SHP77 (cell line): ENCODE data around the gene KIF26A.

ENCODE experiments used
- DNase-seq, 2 experiments: peaks; one replicate each; lab custom pipeline; 2025; lab: John Stamatoyannopoulos, UW

The KIF26A gene

DNA sequence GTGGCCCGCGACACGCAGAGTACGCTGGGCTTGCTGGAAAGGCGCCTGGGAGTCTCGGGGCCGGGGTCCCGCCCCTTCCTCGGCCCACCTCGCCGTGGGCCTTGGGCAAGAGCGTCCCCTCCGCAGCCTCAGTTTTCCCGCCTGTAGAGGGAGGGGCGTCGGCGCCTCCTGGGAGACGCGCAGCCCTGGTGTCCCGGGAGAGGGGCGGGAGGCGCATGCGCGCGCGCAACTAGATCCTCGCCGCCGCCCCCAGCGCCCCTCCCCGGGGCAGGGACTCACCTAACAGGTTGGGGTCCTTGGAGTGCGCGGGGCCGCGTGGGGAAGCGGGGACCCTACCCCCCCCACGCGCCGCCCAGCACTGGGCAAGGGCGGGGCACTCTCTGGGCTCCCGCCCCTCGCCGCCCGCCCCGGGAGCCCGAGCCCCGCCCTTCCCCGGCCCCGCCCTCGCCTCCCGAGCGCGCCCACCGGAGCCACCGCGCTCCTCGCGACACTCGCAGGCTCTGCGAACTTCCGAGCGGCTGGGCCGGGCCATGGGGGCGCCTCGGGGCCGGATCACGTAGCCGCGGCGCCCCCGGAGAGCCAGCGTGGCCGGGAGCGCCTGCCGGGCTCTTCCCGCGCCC is at the start of gene KIF26A:
Gene KIF26A (plus strand): TSS at position 490 of the 620 bp plus-strand sequence. CDS start 136 bp downstream, outside the sequence.
- peak; percentile 55 to 65 for DNase-seq

DNA sequence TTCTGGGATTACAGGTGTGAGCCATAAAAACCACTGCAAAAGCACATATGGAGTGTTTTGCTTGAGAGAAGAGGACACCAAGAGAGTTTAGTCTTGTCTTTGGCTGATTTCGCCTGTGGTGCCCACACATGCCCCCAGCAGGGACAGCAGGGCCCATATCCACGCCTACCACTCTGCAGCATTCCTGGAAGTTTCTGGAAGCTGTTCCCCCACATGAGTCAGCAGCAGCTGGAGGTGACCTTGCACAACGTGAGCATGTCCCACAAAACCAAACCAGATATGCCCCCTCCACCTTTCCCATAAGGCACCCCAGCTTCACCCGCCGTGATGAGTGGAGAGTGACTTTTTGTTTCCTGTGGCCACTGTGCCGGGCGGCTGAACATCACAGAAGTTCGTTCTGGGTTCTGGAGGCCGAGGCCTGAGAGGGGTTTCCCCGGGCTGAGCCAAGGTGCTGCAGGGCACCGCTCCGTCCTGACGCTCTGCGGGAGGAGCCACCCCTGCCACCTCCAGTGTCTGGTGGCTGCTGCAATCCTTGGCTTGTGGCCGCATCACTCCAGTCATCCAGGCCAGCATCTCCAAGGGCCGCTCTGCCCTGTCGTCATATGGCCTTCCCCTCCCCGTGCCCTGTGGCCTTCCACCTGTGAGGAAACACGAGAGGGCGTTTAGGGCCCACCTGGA is 48.2 kb upstream of the KIF26A start:
- no peak for DNase-seq

DNA sequence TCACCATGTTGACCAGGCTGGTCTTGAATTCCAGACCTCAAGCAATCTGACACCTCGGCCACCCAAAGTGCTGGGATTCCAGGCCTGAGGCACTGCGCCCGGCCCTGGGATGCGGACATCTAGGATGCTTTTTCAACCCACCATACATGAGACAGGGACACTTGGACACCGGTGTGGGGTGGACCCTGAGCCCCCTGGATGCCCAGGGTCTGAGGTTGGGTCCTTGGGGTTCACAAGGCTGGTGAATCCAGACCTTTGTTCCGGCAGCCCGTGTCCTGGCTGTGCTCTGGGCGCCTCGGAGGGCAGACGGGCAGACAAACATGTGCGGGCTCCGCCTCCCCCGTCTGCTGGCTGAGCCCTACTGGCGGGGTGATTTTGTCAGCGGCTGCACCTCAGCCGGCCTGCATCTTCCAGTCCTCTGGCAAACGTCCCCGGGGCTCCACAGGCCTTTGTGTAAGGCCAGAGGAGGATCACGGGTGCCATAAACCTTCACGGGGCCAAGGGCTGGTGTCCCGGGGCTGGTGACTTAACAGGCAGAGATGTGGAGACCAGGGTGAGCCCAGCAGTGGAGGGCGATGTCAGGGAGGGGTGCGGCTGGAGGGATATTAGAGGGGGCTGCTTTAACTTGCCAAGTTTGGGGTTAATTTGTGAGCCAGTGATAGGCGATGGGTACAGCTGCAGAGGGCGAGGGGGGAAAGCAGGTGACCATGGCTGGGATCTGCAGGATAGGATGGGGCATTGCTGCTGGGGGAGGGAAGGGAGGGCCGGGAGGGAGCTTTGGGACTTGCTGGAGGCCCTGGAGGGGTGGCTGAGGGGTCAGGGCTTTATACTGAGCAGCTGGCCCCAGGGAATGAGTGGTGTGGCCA is 47.1 kb upstream of the KIF26A start:
- no peak for DNase-seq

DNA sequence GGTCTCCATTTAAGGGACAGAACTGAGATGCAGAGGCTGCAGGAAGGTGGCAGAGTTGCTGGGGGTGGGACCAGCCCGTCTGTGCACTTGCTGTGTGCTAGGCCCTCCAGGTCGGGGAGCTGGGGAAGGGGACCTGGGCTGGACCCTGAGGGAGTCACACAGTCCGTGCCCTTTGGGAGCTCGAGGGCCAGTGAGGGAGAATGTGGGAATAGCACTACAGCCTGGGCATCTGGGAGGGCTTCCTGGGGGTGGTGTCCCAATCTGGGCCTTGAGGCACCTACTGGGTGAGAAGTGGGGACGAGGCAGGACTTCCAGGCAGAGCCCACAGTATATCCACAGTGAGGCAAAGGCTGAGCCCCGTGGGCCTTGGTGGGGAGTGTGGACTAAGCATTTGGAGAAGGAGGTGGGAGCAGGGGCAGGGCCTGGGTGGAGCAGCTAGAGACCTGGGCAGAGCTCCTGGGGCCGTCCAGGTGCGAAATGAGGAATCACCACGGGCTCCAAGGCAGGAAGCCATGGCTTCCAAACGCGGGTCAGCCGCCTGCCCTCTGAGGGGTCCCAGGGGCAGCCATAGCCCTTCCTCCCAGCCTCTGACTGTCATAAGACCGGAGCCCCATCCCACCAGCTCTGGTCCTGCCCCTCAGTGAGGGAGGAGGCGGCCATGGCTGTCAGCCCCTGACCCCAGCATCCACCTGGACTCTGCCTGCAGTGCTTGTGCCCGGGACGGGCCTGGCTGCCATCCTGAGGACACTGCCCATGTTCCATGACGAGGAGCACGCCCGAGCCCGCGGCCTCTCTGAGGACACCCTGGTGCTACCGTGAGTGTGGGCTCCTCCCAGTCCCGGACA is 46.2 kb upstream of the KIF26A start:
- DNase-seq: no peak

DNA sequence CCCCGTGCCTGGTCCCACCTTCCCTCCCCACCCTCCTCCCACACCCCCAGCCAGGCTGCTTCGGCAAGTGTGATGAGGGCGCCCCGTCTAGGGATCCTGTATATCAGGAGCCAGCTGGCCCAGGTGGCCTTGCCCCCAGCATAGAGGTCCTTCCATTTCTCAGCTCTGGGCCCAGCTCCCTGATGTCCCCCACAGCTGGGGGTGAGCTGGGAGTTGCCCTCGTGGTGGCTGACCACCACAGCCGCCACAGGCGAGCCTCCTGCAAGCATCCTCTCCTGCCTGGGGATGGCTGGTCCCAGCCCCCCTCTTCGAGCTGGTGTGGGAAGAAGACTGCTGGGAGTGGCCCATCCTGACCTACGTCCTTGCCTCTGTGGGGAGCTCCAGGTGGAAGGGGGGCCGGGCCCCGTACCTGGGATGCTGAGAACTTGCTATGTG is 45.4 kb upstream of the KIF26A start:
- DNase-seq: no peak

DNA sequence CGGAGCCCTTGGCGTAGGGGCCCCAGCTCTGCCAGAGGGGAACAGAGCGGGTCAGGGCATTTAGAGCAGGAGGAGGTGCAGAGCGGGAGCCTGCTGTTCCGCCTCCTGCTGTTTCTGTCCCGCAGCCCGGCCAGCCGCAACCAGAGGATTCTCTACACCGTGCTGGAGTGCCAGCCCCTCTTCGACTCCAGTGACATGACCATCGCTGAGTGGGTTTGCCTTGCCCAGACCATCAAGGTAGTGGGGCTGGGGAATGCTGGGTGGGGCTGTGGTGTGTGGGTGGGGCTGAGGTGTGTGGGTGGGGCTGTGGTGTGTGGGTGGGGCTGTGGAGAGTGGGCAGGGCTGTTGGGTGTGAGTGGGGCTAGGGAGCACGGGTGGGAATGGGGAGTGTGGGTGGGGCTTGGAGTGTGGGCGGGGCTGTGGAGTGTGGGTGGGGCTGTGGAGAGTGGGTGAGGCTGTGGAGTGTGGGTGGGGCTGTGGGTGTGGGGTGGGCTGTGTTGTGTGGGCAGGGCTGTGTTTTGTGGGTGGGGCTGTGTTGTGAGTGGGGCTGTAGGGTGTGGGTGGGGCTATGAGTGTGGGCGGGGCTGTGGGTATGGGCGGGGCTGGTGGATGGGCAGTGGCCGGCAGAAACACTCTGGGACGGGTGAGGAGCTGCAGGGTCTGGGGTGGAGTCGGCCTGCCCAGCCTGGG is 44.9 kb upstream of the KIF26A start:
- no peak for DNase-seq

DNA sequence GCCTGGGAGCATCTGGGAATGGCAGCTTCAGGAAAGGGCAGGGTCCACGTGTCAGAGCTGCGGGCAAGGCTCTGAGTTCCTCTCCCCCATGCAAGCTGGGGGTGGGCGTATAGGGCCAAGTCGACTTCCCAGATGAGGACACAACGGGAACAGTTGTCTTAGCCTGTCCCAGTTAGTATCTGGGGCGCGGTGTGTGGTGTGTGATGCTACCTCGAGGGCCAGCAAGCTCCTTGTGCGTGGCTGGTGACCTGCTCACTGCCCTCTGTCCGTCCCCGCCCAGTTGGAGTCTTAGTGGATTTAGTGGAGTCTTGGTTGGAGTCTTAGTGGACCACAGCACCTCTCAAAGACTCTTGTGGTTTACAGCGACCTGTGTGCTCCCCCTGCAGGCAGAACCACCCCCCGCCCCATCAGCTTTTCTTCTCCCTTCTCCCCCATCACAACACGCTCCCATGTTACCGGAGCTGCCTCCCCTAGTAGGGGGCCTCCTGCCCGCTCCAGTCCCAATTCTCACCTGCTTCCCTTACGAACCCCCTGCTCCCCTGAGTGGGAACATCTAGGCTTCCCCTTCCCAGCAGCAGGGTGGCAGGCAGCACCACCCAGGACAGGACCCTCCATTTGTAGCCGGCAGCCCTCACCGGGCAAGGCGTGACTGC is 44.2 kb upstream of the KIF26A start:
- DNase-seq: no peak

DNA sequence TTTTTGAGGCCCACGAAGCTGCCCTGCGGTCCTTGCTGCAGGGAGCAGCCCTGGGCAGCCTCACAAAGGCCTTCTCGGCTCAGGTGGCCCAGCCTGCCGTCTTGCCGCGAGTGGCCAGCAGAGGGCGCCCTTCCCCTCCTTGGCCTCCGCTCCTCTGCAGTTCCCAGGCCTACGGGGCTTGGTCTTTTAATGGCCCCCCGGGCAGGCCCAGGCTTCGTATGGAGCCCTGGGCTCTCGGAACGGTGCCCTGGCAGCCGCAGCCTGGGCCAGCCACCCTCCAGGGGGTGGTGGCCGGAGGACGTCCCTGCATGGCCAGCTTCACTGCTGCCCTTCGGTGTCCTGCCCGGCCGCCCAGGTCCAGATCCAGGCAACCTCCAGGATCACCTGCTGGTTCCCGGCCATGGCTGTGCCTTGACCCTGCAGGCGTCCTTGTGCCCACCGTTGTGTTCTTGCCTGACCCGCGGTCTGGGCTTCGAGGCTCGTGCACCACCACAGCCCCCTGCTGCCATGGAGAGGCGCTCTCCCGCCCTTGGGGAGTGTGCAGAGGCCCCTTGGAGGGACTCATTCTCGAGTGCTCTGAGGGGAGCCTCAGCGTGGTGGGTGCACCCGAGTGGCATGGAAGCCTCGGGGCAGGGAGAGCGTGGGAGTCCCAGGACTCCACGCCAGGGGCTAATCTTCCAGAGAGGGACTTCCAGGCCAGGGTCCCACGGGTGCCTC is 43.5 kb upstream of the KIF26A start:
- DNase-seq: peak in 1 of 2 experiments; percentile 21

DNA sequence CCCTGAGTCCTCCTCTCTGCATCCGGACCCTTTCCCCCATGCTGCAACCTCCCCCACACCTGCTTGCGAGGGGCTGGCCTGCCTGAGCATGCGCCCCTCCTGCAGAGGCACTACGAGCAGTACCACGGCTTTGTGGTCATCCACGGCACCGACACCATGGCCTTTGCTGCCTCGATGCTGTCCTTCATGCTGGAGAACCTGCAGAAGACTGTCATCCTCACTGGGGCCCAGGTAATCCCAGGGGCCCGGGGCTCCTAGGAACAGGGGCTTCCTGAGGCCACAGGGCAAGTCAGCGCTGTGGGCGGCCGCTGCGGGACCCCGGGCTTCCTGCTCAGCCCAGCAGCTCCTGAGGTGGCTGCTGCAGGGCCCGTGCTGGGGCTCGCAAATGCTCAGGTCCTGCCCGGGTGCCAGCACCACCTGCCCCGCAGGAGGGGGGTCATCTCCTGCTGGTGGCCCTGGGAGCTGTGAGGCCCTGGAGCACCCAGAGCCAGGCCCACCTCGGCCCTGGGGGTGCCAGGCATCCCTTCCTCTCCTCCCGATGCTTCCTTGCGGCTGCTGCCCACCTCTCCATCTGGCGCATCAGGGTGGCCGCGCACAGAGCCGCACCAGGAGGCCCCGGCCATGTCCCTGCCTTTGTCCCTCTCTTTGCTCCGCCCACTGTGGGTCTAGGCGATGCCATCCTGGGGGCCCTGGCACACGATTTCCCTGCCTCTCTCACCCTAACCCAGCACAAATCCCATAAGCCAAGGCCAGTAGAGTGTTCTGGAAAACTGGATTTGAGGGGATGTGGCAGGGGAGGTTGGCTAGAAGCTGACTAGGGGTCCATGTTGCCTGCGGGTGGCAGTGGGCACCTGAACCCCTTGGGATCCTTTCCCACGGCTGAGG is 42.7 kb upstream of the KIF26A start:
- DNase-seq: no peak

DNA sequence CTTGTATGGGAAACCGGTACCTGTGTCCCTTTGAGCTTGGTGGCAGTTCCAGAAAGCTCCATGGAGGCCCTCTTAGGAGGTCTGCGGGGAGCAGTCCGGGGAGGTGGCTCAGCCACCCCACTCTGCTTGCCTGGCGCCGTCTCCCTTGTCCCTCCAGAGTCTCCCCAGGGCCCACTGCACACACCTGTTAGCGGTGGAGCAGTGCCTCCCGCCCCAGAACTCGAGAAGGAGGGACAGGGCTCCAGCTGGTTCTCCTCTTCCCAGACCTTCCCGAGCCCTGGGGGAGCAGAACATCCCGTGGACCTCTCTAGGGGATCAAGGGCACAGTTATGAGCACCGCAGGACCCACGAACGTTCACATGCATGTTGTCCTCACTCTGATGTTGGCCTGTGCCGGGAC is 42.1 kb upstream of the KIF26A start:
- DNase-seq: no peak

DNA sequence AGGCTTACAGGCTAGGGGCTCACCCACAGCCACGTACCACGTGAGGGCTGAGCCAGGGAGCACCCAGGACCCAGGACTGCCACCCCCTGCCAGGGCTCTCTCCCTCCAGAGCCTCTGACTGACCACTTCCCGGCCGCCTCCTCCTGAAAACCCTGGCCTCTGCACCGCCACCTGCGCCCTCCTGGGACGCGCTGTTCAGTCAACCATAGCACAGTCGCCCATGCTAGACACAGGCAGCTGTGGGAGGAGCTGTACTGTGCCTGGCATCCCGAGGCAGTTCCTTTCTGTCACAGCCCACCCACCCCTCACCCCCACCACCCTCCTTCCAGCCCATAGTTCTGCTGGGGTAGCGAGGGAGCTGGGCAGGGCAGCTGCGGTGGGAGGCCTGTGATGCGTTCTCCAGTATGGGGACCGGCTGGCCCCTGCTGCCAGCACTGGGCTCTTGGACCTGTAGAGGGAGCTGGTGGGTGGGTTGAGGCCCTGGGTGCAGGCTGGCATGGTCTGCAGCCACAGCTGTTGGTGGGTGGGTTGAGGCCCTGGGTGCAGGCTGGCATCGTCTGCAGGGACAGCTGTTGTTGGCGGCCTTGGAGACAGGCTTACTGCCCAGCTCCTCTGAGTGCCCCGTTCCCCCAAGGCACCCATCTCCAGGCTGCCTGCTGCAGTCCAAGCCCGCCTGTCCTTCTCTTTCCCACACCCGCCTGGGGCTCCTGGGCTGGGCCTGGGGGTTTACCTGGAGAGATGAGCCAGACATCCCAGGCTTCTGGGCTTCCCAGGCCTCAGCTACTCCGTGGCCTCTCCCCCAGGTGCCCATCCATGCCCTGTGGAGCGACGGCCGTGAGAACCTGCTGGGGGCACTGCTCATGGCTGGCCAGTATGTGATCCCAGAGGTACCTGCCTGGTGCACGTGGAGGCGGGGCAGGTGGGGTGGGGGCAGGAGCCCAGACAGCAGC is 41.4 kb upstream of the KIF26A start:
- DNase-seq: peak in 1 of 2 experiments; percentile 20

DNA sequence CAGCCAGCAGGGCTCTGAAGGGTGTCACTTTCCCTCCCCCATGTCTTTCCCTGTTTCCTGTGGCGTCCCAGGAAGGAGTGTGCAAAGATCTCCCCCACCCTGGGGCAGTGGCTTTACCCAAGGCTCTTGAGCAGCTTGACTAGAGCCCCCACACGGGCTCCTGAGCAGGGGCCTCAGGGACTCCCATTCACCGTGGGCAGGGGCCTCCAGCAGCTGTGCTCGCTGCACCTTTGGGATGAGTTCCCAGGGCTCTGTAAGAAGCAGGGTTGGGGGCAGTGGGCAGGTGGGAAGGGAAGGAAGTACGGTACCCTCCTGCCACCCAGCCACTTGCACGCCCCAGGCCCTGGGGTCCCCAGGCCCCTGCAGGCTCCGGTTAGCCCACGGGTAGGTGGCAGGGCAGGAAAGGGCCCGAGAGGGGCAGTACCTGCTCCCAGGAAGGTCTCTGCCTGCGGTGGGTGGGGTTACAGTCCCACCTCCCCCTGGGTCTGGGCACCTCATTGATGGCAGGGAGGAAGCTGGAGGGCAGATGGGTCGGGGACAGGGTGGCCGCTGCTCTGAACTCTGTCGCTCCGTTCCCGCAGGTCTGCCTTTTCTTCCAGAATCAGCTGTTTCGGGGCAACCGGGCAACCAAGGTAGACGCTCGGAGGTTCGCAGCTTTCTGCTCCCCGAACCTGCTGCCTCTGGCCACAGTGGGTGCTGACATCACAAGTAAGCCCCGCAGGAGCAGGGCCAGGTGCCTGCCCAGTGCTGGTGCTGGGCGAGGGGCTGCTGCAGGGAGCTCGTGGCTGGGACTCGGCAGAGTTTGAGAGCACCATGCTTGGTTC is 39.9 kb upstream of the KIF26A start:
- DNase-seq: no peak

DNA sequence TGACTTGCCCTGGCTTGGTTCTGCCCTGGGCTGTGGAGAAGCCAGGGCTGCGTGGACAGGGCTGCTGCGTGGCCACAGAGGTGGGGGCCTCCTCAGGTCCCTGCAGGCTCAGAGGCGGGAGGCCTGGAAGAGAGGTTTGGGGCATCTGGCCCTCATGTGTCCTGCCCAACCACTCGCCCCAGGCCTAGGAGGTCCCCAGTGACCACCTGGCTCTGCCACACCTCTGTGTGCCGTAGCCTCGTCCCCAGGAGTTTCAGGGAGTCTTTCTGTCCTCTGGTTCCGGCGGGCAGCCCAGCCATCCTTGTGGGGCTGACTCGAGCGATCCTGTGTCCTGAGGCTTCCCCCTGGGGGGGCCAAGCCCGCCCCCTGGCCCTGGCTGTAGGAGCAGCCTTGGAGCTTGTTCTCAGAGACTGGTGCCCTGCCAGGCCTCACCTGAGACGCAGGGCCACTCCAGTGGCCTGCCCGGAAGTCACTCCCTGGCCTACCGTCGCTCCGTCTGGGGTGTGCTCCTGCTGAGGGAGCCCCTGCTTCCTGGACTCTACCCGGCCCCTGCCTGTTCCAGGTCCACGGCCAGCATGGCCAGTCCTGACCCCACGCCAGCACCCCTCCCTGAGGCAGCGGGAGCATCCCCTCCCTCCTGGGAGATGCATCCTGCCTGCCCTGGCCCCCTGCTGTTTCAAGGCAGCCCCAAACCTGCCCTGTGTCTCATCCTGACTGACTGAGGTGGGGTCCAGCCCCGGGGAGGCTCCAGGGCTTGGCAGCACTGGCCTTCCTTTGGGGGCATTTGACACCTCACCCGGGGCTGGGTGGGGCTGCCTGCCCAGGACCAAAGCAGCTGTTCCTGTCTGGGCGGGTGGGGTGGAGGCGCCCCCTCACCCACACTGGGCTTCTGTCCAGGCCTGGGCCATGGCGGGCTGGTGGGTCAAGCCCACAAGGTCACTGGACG is 39.0 kb upstream of the KIF26A start:
- no peak for DNase-seq

DNA sequence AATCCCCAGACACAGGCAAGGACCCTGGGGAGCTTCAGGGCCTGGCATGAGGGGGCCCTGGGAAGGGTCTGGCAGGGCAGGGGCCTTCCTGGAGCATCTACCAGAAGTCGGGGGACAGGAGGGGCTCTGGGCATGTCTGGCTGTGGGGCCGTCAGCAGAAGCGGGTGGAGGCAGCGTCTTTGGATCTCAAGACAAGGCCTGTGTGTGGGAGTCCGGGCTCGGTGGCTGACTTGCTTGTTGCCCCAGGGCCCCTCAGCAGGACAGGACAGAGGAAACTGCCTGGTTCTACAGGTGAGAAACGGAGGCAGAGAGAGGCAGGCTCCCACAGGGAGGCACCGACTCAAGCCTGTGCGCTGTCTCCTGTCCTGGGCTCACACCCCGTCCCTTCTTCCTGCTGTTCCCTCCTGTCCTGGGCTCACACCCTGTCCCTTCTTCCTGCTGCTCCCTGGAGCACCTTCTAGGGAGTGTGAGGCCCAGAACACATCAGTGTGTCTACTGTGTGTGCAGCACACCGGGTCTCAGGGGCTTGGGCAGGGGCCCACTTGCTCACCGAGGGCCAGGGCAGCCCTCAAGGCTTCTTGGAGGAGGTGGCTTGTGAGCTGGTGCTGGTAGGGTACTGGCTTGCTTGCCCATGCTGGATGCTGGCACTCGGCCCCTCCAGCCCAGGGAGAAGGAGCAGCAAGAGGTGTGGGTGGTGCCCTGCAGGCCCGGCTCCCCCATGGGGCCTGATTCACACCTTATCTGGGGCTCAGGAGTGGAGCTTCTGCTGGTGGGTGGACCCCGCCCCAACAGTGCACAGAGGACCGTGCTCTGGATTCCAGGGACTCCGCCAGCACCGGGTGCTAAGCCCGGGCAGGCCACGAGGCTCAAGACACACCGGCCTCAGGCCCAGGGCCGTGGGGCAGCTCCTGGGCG is 38.0 kb upstream of the KIF26A start:
- DNase-seq: no peak
